ENCODE data around the gene KCTD4.

DNA sequence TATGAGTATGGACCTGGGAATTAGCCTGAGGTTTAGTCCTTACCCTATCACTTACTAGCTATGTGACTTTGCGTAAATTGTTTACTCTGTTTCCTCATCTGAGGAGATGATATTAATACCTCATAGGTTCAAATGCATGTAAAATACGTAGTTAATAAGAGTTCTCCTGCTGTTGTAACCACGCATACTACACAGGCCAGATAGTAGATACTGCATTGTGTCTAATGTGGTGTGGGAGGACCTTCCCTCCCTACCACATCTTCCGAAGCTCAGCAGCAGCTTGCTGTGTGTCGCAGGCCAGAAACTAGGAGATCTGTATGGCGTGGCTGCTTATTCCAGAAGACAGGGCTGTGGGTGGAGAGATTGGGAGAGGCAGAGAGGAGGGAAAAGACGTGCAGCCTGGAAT is 57.5 kb downstream of the KCTD4 start:
- TF ChIP-seq, protein P1, sequence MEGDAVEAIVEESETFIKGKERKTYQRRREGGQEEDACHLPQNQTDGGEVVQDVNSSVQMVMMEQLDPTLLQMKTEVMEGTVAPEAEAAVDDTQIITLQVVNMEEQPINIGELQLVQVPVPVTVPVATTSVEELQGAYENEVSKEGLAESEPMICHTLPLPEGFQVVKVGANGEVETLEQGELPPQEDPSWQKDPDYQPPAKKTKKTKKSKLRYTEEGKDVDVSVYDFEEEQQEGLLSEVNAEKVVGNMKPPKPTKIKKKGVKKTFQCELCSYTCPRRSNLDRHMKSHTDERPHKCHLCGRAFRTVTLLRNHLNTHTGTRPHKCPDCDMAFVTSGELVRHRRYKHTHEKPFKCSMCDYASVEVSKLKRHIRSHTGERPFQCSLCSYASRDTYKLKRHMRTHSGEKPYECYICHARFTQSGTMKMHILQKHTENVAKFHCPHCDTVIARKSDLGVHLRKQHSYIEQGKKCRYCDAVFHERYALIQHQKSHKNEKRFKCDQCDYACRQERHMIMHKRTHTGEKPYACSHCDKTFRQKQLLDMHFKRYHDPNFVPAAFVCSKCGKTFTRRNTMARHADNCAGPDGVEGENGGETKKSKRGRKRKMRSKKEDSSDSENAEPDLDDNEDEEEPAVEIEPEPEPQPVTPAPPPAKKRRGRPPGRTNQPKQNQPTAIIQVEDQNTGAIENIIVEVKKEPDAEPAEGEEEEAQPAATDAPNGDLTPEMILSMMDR (IDR thresholded peaks at IDR 0.05 in 4 of 5, conservative IDR thresholded peaks at IDR 0.05 in 1 of 5), result no peak
- TF ChIP-seq POLR2A (IDR thresholded peaks at IDR 0.05), result no peak

Measured in gastrocnemius medialis (tissue), 4 donors.